Raji (cell line): ENCODE results near the gene KIR3DL1.

Source experiments
- POLR2A ChIP-seq: IDR thresholded peaks from 2 replicates; pipeline ENCODE4 v1.6.1; 2011; ENCODE audit warnings: low read depth, low read length, control low read depth; ENCODE audit not compliant: insufficient read depth

KIR3DL1 gene

GRCh38 chr19:54851353-54851752 lies 35.1 kb downstream of the KIR3DL1 start:
- TF ChIP-seq POLR2A = no peak

- TF ChIP-seq POLR2A = no peak
These were observed 55.4 kb downstream of the KIR3DL1 start for GRCh38 chr19:54871696-54872095.

- no peak for TF ChIP-seq POLR2A
These were observed 57.7 kb downstream of the KIR3DL1 start, which contains the start of gene FCAR for GRCh38 chr19:54873990-54874389. Gene FCAR (plus strand): TSS chr19:54874235. CDS start chr19:54874290, 55 bp downstream.

GRCh38 chr19:54875506-54875905 lies 59.2 kb downstream of the KIR3DL1 start:
- TF ChIP-seq POLR2A = no peak

- no peak for TF ChIP-seq POLR2A
These were observed 61.2 kb downstream of the KIR3DL1 start for GRCh38 chr19:54877471-54877870.
